Renal cortex interstitium (tissue), 11 donors: ENCODE measurements around the gene UNC119B. TPM values are rescaled to one million over a fixed set of nuclear protein-coding genes. Genes with fewer than 3 reads are reported as not detected.
"Not testable (repeated sequence)": the region's sequence is repeated elsewhere in the genome, so short reads cannot be mapped to it uniquely, and the experiment has no call there.

ENCODE experiments used
- DNase-seq, 11 donors: peaks; one replicate each; pipeline ENCODE4 v3.0.0-alpha.2; 2013; ENCODE audit warnings: low read depth in 9 of 11, low spot score in 4 of 11; ENCODE audit errors: extremely low read depth in 1 of 11
- polyA plus RNA-seq, 3 donors: library from polyadenylated mRNA; unstranded; fragments of 120-200 nt; gene quantifications; one replicate each; pipeline ENCODE4 v1.2.1, GENCODE V29; 2013; ENCODE audit not compliant: insufficient read length in 3 of 3

Gene UNC119B
- polyA plus RNA-seq, 3 donors = 65.3 to 81.1 (median 77.9) TPM

DNA sequence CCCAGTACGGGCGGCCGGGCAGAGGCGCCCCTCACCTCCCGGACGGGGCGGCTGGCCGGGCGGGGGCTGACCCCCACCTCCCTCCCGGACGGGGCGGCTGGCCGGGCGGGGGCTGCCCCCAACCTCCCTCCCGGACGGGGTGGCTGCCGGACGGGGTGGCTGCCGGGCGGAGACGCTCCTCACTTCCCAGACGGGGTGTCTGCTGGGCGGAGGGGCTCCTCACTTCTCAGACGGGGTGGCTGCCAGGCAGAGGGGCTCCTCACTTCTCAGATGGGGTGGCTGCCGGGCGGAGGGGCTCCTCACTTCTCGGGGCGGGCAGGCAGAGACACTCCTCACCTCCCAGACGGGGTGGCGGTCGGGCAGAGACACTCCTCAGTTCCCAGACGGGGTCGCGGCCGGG, 21.9 kb downstream of the UNC119B start:
- not testable (repeated sequence) for DNase-seq

- DNase-seq = no peak
Measured at GRCh38 chr12:120733574-120733973, 23.3 kb downstream of the UNC119B start.

DNA sequence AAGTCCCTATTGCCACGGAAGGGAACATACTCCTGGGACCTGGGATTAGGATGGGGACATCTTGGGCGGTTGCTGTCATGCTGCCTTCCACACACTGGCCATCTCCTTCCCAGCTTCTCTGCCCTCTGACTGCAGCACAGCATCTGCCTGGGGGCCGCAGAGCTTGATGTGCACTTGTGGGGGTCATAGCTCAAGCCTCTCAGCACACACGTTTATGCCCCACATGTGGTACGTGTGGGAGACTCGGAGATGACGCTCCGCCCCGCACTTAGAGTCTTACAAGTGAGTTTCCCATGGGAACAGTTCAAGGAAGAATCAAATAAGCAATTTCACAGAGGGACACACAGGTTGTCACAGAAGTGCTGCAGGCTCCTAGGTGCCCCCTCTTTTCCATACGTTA, 24.0 kb downstream of the UNC119B start:
- no peak for DNase-seq

DNA sequence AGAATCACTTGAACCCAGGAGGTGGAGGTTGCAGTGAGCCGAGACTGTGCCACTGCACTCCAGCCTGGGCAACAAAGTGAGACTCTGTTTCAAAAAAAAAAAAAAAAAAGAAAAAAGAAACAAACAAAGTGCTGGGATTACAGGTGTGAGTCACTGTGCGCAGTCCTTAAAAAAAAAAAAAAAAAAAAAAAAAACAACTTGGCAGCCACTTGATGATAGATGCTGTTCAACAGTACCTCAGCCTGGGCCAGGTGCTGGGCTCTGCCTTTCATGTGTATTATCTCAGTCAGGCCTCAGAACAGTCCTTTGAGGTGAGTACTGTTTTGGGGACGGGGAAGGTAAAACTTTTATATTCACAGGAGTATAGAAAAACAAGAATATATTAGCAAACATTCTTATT, 24.9 kb downstream of the UNC119B start:
- DNase-seq = no peak

DNA sequence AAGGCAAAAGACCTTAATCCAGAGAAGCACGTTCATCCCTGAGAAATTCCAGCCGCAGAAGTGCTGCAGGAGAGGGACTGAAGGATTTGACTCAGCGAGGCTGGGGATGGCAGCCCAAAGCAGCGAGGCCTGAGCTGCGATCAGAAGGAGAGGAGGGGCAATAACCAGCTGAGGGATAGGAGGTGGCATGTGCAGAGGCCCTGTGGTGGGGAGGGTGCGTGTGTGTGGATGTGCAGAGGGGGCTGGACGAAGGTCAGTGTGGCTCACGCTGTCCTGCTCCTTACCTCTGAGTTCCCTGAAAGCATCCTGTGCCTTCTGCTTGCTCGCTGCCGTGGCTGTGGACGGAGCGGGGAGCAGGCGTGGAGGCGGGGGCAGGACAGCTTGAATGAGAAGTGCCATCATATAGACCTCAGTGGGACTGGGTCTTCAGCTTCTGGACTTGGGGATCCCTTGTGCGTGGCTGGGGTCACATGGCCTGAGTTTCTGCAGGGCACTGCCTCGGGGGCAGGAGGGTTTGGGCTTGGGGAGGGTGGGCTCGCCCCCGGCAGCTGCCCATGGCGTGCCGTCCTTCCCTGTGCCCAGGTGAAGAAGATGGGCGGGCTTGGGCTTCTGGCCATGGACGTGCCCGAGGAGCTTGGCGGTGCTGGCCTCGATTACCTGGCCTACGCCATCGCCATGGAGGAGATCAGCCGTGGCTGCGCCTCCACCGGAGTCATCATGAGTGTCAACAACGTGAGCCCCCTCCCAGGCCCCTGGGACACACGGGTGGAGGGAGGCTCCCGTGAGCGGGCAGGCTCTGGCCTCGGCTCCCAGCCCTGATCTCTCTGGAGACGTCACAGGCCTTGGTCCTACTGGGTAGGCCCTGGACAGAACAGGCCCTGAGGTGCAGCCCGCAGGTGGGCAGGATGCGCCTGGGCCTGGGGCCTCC, 26.4 kb downstream of the UNC119B start:
- DNase-seq = no peak

- no peak for DNase-seq
Measured at GRCh38 chr12:120737557-120738251, 27.4 kb downstream of the UNC119B start.

- DNase-seq = no peak
Measured at GRCh38 chr12:120738252-120739030, 28.2 kb downstream of the UNC119B start.

DNA sequence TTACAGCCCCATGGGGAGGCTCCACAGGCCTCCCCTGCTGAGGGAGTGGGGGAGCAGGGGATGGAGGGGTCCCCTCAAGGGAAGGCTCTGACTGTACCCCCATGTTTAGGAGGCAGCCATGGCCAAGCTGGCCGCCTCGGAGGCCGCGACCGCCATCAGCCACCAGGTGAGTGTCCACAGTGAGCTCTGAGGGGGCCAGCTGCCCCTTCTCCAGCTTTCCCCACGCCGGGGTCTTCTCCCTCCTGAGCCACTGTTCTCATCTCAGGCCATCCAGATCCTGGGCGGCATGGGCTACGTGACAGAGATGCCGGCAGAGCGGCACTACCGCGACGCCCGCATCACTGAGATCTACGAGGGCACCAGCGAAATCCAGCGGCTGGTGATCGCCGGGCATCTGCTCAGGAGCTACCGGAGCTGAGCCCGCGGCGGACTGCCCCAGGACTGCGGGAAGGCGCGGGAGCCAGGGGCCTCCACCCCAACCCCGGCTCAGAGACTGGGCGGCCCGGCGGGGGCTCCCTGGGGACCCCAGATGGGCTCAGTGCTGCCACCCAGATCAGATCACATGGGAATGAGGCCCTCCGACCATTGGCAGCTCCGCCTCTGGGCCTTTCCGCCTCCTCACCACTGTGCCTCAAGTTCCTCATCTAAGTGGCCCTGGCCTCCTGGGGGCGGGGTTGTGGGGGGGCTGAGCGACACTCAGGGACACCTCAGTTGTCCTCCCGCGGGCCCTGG, 28.9 kb downstream of the UNC119B start:
- DNase-seq = no peak

DNA sequence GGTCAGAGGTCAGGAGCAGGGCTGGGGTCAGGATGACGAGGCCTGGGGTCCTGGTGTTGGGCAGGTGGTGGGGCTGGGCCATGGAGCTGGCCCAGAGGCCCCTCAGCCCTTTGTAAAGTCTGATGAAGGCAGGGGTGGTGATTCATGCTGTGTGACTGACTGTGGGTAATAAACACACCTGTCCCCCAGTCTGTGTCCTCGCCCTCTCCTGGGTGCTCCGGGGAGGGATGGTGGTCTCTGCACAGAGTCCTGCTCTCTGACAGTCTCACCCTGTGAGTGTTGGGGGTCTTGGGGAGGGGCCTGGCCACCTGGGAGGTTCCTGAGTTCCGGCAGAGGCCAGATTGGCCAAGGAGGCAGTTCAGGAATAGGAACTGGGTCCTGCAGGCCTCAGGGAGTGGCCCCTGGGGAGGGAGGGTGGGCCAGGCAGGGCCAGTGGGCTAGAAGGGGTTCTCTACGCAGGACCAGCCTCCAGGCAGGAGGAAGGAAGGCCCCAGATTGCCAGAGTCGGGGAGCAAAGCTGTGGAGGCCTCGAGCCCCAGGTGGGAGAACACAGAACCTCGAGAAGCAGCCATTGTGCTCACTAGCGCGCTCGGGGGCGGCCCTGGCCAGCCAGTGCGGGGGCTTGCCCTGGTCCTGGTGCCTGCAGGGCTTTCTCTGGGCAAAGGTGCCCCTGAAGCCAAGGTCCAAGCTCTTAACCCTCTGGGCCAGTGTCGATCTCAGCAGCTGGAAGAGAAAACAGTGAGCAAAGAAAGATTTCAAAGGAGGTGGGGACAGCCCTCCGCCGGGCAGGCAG, 29.8 kb downstream of the UNC119B start:
- DNase-seq = no peak

DNA sequence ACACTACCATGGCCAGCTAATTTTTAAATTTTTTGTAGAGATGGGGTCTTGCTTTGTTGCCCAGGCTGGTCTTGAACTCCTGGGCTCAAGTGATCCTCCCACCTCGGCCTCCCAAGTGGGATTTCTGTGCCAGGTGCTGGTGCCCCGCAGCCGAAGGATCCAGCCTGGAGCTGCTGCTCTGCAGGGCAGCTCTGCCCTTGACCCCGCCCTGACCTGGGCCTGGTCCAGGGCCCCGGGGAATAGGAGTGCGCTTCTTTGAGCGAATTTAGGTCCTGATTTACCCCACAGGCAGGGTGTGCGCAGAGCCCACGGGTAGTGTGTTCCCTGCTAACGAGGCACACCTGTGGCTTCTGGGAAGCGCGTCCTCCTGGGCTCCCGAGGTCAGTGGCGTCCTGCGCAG, 30.6 kb downstream of the UNC119B start:
- no peak for DNase-seq

GRCh38 chr12:120741476-120742421, 31.5 kb downstream of the UNC119B start:
- DNase-seq = no peak

DNA sequence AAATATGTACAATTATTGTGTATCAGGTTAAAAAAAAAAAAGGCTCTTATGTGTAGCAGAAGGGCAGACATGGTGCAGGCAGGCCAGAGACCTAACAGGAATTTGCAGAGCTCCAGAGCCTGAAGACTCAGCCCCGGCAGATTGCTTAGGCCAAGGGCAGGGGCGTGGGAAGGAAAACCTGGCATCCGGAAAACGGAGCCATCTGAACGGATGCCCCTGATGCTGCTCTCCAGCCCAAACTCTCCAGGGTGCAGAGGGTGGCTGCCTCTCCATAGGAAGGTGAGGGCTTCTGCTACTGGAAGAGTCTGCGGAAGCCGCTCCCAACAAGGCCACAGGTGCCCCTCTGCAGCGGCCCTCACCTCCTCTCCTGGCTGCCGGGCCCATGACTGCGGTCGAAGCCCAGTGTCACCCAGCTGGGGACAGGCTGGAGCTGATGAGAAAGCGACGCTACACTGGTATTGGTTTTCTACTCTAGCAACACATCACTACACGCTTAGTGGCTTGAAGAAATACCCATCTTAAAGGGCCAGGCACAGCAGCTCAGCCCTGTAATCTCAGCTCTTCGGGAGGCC, 34.8 kb downstream of the UNC119B start:
- no peak for DNase-seq

- DNase-seq = no peak
Measured at GRCh38 chr12:120748242-120748641, 38.0 kb downstream of the UNC119B start.

- DNase-seq = no peak
Measured at GRCh38 chr12:120749256-120749655, 39.0 kb downstream of the UNC119B start.

GRCh38 chr12:120750806-120751205, 40.5 kb downstream of the UNC119B start:
- no peak for DNase-seq

- DNase-seq = no peak
Measured at GRCh38 chr12:120751389-120751788, 41.1 kb downstream of the UNC119B start.

DNA sequence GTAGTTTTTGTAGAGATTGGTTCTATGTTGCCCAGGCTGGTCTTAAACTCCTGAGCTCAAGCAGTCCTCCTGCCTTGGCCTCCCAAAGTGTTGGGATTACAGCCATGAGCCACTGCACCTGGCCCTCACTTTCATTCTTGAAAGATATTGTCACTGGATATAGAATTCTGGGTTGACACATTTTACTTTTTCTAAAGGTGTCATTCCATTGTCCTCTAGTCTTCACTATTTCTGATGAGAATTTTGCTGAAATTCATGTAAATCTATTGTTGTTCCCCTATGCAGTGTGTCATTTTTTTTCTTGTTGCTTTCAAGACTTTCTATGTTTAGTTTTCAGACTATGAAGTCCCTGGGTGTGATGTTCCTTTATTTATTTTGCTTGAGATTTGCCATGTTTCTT, 44.5 kb downstream of the UNC119B start:
- no peak for DNase-seq
